Fibroblast of lung (primary cell): ENCODE results near the gene SNAI3.

Source experiments
- EZH2 ChIP-seq: IDR thresholded peaks from 2 replicates; pipeline ENCODE4 v1.5.1; 2012; ENCODE audit warnings: low read length, control low read depth, mild to moderate bottlenecking; ENCODE audit errors: missing control alignments
- TF ChIP-seq, protein P1 (sequence below), 2 donors: IDR thresholded peaks in 1 of 2; conservative IDR thresholded peaks in 1 of 2; 1 replicate in 1 of 2; 2 replicates in 1 of 2; pipeline ENCODE4 v1.5.1; 2011 to 2012; ENCODE audit warnings: low read length in 2 of 2, control low read depth in 1 of 2, inconsistent platforms in 1 of 2, low read depth in 1 of 2, mild to moderate bottlenecking in 1 of 2

DNA sequence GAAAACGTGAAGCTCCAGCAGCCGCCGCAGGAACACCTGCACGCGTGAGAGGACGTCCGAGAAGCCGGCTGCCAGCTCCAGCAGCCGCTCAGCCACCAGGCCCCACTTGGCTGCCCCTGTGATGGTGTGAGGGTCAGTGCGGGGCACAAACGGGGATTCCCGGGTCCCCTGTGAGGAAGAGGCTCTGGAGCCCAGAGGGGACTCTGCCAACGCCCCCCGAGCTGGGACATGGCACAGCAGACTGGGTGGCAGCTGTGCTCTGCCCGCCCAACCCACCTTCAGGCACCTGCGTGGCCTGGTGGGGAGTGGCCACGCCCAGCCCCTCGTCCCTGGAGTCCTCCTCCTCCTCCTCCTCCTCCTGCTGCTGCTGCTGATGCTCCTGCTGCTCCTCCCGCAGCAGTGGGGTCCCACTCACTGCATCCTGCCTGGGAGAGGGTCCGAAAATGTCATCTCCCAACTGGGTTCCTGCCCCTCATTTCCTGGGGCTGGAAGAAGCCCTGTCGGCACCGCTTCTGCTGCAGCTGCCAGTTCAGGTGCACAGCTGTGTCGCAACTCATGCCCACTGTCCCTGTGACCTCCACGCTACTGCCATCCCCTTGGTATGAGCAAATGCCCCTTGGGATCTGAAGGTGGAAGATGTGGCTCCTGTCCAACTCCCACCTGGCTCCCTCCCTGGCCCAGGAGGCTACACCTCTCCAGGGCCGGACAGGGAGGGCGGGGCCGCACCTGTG is 47.5 kb upstream of the SNAI3 start:
- TF ChIP-seq, protein P1, sequence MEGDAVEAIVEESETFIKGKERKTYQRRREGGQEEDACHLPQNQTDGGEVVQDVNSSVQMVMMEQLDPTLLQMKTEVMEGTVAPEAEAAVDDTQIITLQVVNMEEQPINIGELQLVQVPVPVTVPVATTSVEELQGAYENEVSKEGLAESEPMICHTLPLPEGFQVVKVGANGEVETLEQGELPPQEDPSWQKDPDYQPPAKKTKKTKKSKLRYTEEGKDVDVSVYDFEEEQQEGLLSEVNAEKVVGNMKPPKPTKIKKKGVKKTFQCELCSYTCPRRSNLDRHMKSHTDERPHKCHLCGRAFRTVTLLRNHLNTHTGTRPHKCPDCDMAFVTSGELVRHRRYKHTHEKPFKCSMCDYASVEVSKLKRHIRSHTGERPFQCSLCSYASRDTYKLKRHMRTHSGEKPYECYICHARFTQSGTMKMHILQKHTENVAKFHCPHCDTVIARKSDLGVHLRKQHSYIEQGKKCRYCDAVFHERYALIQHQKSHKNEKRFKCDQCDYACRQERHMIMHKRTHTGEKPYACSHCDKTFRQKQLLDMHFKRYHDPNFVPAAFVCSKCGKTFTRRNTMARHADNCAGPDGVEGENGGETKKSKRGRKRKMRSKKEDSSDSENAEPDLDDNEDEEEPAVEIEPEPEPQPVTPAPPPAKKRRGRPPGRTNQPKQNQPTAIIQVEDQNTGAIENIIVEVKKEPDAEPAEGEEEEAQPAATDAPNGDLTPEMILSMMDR (conservative IDR thresholded peaks at IDR 0.05 in 1 of 2, IDR thresholded peaks at IDR 0.05 in 1 of 2; ENCODE audit: low read depth in 1 of 2, low read length in 2 of 2), result no peak
- no peak for TF ChIP-seq EZH2
